HepG2 (cell line): ENCODE data around the gene MYL9. TPM values are rescaled to one million over a fixed set of nuclear protein-coding genes. Genes with fewer than 3 reads are reported as not detected.

Experiments used
- BCL6 ChIP-seq: IDR thresholded peaks from 2 replicates; pipeline ENCODE4 v1.6.1; 2016; ENCODE audit warnings: missing genetic modification reagents, missing compliant biosample characterization
- CBX1 ChIP-seq: IDR thresholded peaks from one replicate; pipeline ENCODE4 v1.6.1; 2016; ENCODE audit warnings: antibody characterized with exemption, low read depth
- CHD4 ChIP-seq: fragments of 200-600 bp; sonication (generic); IDR thresholded peaks from 2 replicates; pipeline ENCODE4 v1.7.0; 2017; ENCODE audit warnings: mild to moderate bottlenecking, low read length, borderline replicate concordance
- CSRNP2 ChIP-seq: sonication (generic); formaldehyde crosslinking; conservative IDR thresholded peaks from 2 replicates; pipeline ENCODE4 v1.8.0; 2022; ENCODE audit warnings: low read depth, missing genetic modification reagents
- ELK4 ChIP-seq: sonication (generic); formaldehyde crosslinking; IDR thresholded peaks from 2 replicates; pipeline ENCODE4 v1.9.0; 2021; ENCODE audit warnings: missing genetic modification reagents, borderline replicate concordance
- FOXA3 ChIP-seq: IDR thresholded peaks from 2 replicates; pipeline ENCODE4 v1.6.1; 2016; ENCODE audit warnings: missing genetic modification reagents, missing compliant biosample characterization
- GABPB1 ChIP-seq: IDR thresholded peaks from 2 replicates; pipeline ENCODE4 v1.6.1; 2016; ENCODE audit warnings: mild to moderate bottlenecking, missing genetic modification reagents, moderate library complexity, missing compliant biosample characterization
- IKZF4 ChIP-seq: sonication (generic); formaldehyde crosslinking; IDR thresholded peaks from 2 replicates; pipeline ENCODE4 v1.5.1; 2020; ENCODE audit warnings: borderline replicate concordance, mild to moderate bottlenecking, low read depth, missing genetic modification reagents; ENCODE audit errors: not compliant biosample characterization
- MBNL3 ChIP-seq: fragments of 250-450 bp; sonication (Bioruptor Pico); conservative IDR thresholded peaks from 2 replicates; pipeline ENCODE4 v1.8.0; 2022; ENCODE audit warnings: mild to moderate bottlenecking, inconsistent platforms
- MED1 ChIP-seq: sonication (generic); formaldehyde crosslinking; IDR thresholded peaks from 2 replicates; pipeline ENCODE4 v1.4.0; 2020; ENCODE audit warnings: missing genetic modification reagents
- MIER3 ChIP-seq: IDR thresholded peaks from 2 replicates; pipeline ENCODE4 v1.6.1; 2016; ENCODE audit warnings: missing compliant biosample characterization, borderline replicate concordance
- MIXL1 ChIP-seq: IDR thresholded peaks from 2 replicates; pipeline ENCODE4 v1.6.1; 2016
- PHF20 ChIP-seq: sonication (generic); formaldehyde crosslinking; IDR thresholded peaks from 2 replicates; pipeline ENCODE4 v1.5.0; 2020; ENCODE audit warnings: mild to moderate bottlenecking, missing genetic modification reagents
- PITX1 ChIP-seq: sonication (generic); formaldehyde crosslinking; IDR thresholded peaks from 2 replicates; pipeline ENCODE4 v1.5.1; 2020; ENCODE audit warnings: mild to moderate bottlenecking, missing genetic modification reagents
- PRDM4 ChIP-seq: sonication (generic); formaldehyde crosslinking; IDR thresholded peaks from 2 replicates; pipeline ENCODE4 v1.9.0; 2021; ENCODE audit warnings: missing genetic modification reagents, borderline replicate concordance
- RARA ChIP-seq: IDR thresholded peaks from 2 replicates; pipeline ENCODE4 v1.6.1; 2016; ENCODE audit warnings: missing genetic modification reagents, missing compliant biosample characterization
- RFXAP ChIP-seq: sonication (generic); formaldehyde crosslinking; IDR thresholded peaks from 2 replicates; pipeline ENCODE4 v1.4.0; 2020; ENCODE audit warnings: missing genetic modification reagents, borderline replicate concordance
- SALL2 ChIP-seq: sonication (generic); formaldehyde crosslinking; IDR thresholded peaks from 2 replicates; pipeline ENCODE4 v1.8.1; 2023; ENCODE audit warnings: mild to moderate bottlenecking, missing genetic modification reagents, inconsistent platforms
- SNRNP70 ChIP-seq: fragments of 200-400 bp; formaldehyde crosslinking; IDR thresholded peaks from 2 replicates; pipeline ENCODE4 v1.6.1; 2017; ENCODE audit warnings: mild to moderate bottlenecking, low read depth, low read length, moderate library complexity
- SRY ChIP-seq: sonication (generic); formaldehyde crosslinking; IDR thresholded peaks from 2 replicates; pipeline ENCODE4 v1.8.0; 2022; ENCODE audit warnings: mild to moderate bottlenecking, missing genetic modification reagents
- XBP1 ChIP-seq: sonication (generic); formaldehyde crosslinking; IDR thresholded peaks from 2 replicates; pipeline ENCODE4 v1.5.0; 2020; ENCODE audit warnings: missing genetic modification reagents
- ZBTB1 ChIP-seq: sonication (generic); formaldehyde crosslinking; IDR thresholded peaks from 2 replicates; pipeline ENCODE4 v1.4.0; 2020; ENCODE audit warnings: missing genetic modification reagents, borderline replicate concordance
- ZNF501 ChIP-seq: sonication (generic); formaldehyde crosslinking; IDR thresholded peaks from 2 replicates; pipeline ENCODE4 v1.5.1; 2020; ENCODE audit warnings: mild to moderate bottlenecking, moderate library complexity, missing genetic modification reagents
- ZNF580 ChIP-seq: IDR thresholded peaks from 2 replicates; pipeline ENCODE4 v1.6.1; 2016; ENCODE audit warnings: low read depth, borderline replicate concordance
- ZSCAN20 ChIP-seq: sonication (generic); formaldehyde crosslinking; IDR thresholded peaks from 2 replicates; pipeline ENCODE4 v1.4.0; 2020; ENCODE audit warnings: missing genetic modification reagents, mild to moderate bottlenecking, borderline replicate concordance
- polyA plus RNA-seq, 8 experiments: library from polyadenylated mRNA; depleted of rRNA in 3 of 8; stranded (reverse) in 7 of 8; unstranded in 1 of 8; fragments of >200 nt; fragmentation: Illumina TruSeq in 4 of 8; extraction: Trizol in 4 of 8; gene quantifications; 2 replicates each; pipeline versions ENCODE4 v1.2.1 to v1.2.3, GENCODE V29; 2011 to 2016; ENCODE audit warnings: low read depth in 4 of 8, missing spikeins in 1 of 8, mixed read lengths in 1 of 8; ENCODE audit not compliant: insufficient read depth in 1 of 8
- total RNA-seq, 5 experiments: library from RNA; depleted of rRNA; stranded (reverse); fragments of >200 nt; fragmentation: Illumina TruSeq; extraction: Trizol; gene quantifications; 2 replicates each; pipeline ENCODE4 v1.2.3, GENCODE V29; 2016; ENCODE audit warnings: low read depth in 1 of 5

MYL9 gene
- total and polyA plus RNA-seq, 2 of the 13 experiments (the other 11 are each of a cell fraction or from before 2014, with no cell fraction given), result 0.87 to 2.2 TPM

GRCh38 chr20:36571564-36572504, 30.5 kb downstream of the MYL9 start (continued):
- no peak for TF ChIP-seq CHD4
- no peak for TF ChIP-seq CSRNP2 (CRISPR knock-in tag)
- no peak for TF ChIP-seq XBP1 (CRISPR knock-in tag)
- 0 out of 2 replicates have a peak, but pooled peaks have one; percentile 28 for TF ChIP-seq MIXL1 (CRISPR knock-in tag)
- no peak for TF ChIP-seq RARA (CRISPR knock-in tag)
- no peak for TF ChIP-seq MED1 (CRISPR knock-in tag)
- TF ChIP-seq SALL2, result no peak
- no peak for TF ChIP-seq ZBTB1 (CRISPR knock-in tag)
- TF ChIP-seq ZNF501, result peak; percentile 12
- TF ChIP-seq FOXA3 (CRISPR knock-in tag), result no peak; the same call in 1 of the 2 replicates
- no peak for TF ChIP-seq GABPB1 (CRISPR knock-in tag)
- TF ChIP-seq BCL6 (CRISPR knock-in tag), result no peak
- no peak for TF ChIP-seq PHF20 (CRISPR knock-in tag)
- no peak; the same call in 1 of the 2 replicates for TF ChIP-seq ZNF580
- 0 out of 2 replicates have a peak, but pooled peaks have one; percentile 17 for TF ChIP-seq MIER3 (CRISPR knock-in tag)
- TF ChIP-seq IKZF4 (CRISPR knock-in tag), result no peak
- no peak for TF ChIP-seq SNRNP70
- TF ChIP-seq MBNL3 (CRISPR knock-in tag), result no peak
- no peak for TF ChIP-seq ELK4
- TF ChIP-seq ZSCAN20, result 0 out of 2 replicates have a peak, but pooled peaks have one; percentile 53
- 0 out of 2 replicates have a peak, but pooled peaks have one; percentile 57 for TF ChIP-seq SRY (CRISPR knock-in tag)
- TF ChIP-seq CBX1, result no peak
- TF ChIP-seq RFXAP (CRISPR knock-in tag), result no peak
- no peak for TF ChIP-seq PRDM4 (CRISPR knock-in tag)
- peak; percentile 42; the same call in 1 of the 2 replicates for TF ChIP-seq PITX1
